HepG2 (cell line): Measurements from ENCODE around the gene ARFGAP3. TPM values are rescaled to one million over a fixed set of nuclear protein-coding genes. Genes with fewer than 3 reads are reported as not detected.

Experiments
- ARID5B ChIP-seq: IDR thresholded peaks from 2 replicates; pipeline ENCODE4 v1.4.0; 2020; ENCODE audit warnings: mild to moderate bottlenecking, missing genetic modification reagents
- ATF4 ChIP-seq, 2 experiments: fragments of 450-650 bp in 1 of 2; sonication (generic) in 1 of 2; formaldehyde crosslinking; IDR thresholded peaks; 2 replicates each; pipeline versions ENCODE4 v1.5.0 to v1.8.0; 2020 to 2022; ENCODE audit warnings: mild to moderate bottlenecking in 1 of 2, missing genetic modification reagents in 1 of 2
- CREM ChIP-seq, 2 experiments: sonication (generic) in 1 of 2; formaldehyde crosslinking in 1 of 2; IDR thresholded peaks; 2 replicates each; pipeline versions ENCODE4 v1.4.0 to v1.6.1; 2016 to 2020; ENCODE audit warnings: antibody characterized with exemption in 1 of 2, mild to moderate bottlenecking in 1 of 2, missing genetic modification reagents in 1 of 2
- HES4 ChIP-seq: sonication (generic); formaldehyde crosslinking; IDR thresholded peaks from 2 replicates; pipeline ENCODE4 v1.9.0; 2021; ENCODE audit warnings: mild to moderate bottlenecking, missing genetic modification reagents, borderline replicate concordance
- ISL2 ChIP-seq: sonication (generic); formaldehyde crosslinking; IDR thresholded peaks from 2 replicates; pipeline ENCODE4 v1.5.0; 2020; ENCODE audit warnings: missing genetic modification reagents
- KIAA2018 ChIP-seq: sonication (generic); formaldehyde crosslinking; IDR thresholded peaks from 2 replicates; pipeline ENCODE4 v1.5.0; 2020; ENCODE audit warnings: mild to moderate bottlenecking, missing genetic modification reagents, borderline replicate concordance
- RAD51 ChIP-seq: fragments of 450-650 bp; IDR thresholded peaks from 2 replicates; pipeline ENCODE4 v1.6.1; 2016; ENCODE audit warnings: borderline replicate concordance
- THRA ChIP-seq: sonication (generic); formaldehyde crosslinking; IDR thresholded peaks from 2 replicates; pipeline ENCODE4 v1.4.0; 2020; ENCODE audit warnings: missing genetic modification reagents, borderline replicate concordance
- ZNF296 ChIP-seq: sonication (generic); formaldehyde crosslinking; conservative IDR thresholded peaks from 2 replicates; pipeline ENCODE4 v1.5.0; 2020; ENCODE audit warnings: mild to moderate bottlenecking, missing genetic modification reagents
- ZNF30 ChIP-seq: sonication (generic); formaldehyde crosslinking; IDR thresholded peaks from 2 replicates; pipeline ENCODE4 v1.5.0; 2020; ENCODE audit warnings: mild to moderate bottlenecking, missing genetic modification reagents
- ZNF33A ChIP-seq: sonication (generic); formaldehyde crosslinking; IDR thresholded peaks from 2 replicates; pipeline ENCODE4 v1.5.1; 2020; ENCODE audit warnings: missing genetic modification reagents, mild to moderate bottlenecking, moderate library complexity, borderline replicate concordance
- ZNF33B ChIP-seq: sonication (generic); formaldehyde crosslinking; IDR thresholded peaks from 2 replicates; pipeline ENCODE4 v1.5.1; 2020; ENCODE audit warnings: mild to moderate bottlenecking, missing genetic modification reagents
- ZNF737 ChIP-seq: sonication (generic); formaldehyde crosslinking; IDR thresholded peaks from 2 replicates; pipeline ENCODE4 v1.5.0; 2020; ENCODE audit warnings: missing genetic modification reagents, mild to moderate bottlenecking, borderline replicate concordance
- polyA plus RNA-seq, 8 experiments: library from polyadenylated mRNA; depleted of rRNA in 3 of 8; stranded (reverse) in 7 of 8; unstranded in 1 of 8; fragments of >200 nt; fragmentation: Illumina TruSeq in 4 of 8; extraction: Trizol in 4 of 8; gene quantifications; 2 replicates each; pipeline versions ENCODE4 v1.2.1 to v1.2.3, GENCODE V29; 2011 to 2016; ENCODE audit warnings: low read depth in 4 of 8, missing spikeins in 1 of 8, mixed read lengths in 1 of 8; ENCODE audit not compliant: insufficient read depth in 1 of 8
- total RNA-seq, 5 experiments: library from RNA; depleted of rRNA; stranded (reverse); fragments of >200 nt; fragmentation: Illumina TruSeq; extraction: Trizol; gene quantifications; 2 replicates each; pipeline ENCODE4 v1.2.3, GENCODE V29; 2016; ENCODE audit warnings: low read depth in 1 of 5

ARFGAP3 gene
- total and polyA plus RNA-seq, 2 of the 13 experiments (the other 11 are each of a cell fraction or from before 2014, with no cell fraction given) = 41.7 to 61.6 TPM

GRCh38 chr22:42865536-42865935 lies 8.5 kb upstream of the ARFGAP3 start (continued):
- TF ChIP-seq KIAA2018 (CRISPR knock-in tag) (no peak), ZNF33A (CRISPR knock-in tag) (no peak), ZNF737 (CRISPR knock-in tag) (no peak), CREM (IDR thresholded peaks at IDR 0.05) (no peak), CREM (CRISPR knock-in tag; IDR thresholded peaks at IDR 0.05) (no peak), HES4 (no peak), ARID5B (no peak), ISL2 (CRISPR knock-in tag) (no peak), RAD51 (no peak), ATF4 (CRISPR knock-in tag; IDR thresholded peaks at IDR 0.05) (no peak), ZNF33B (CRISPR knock-in tag) (no peak), THRA (CRISPR knock-in tag) (no peak), ZNF296 (no peak), ZNF30 (CRISPR knock-in tag) (no peak)
